Smooth muscle cell of trachea (primary cell): ENCODE measurements around the gene PLA1A. TPM values are rescaled to one million over a fixed set of nuclear protein-coding genes. Genes with fewer than 3 reads are reported as not detected.

Experiments used
- total RNA-seq: library from RNA; depleted of rRNA; stranded (reverse); fragments of >200 nt; gene quantifications from 2 replicates; pipeline ENCODE4 v1.2.1, GENCODE V29; 2014

The PLA1A gene, protein sequence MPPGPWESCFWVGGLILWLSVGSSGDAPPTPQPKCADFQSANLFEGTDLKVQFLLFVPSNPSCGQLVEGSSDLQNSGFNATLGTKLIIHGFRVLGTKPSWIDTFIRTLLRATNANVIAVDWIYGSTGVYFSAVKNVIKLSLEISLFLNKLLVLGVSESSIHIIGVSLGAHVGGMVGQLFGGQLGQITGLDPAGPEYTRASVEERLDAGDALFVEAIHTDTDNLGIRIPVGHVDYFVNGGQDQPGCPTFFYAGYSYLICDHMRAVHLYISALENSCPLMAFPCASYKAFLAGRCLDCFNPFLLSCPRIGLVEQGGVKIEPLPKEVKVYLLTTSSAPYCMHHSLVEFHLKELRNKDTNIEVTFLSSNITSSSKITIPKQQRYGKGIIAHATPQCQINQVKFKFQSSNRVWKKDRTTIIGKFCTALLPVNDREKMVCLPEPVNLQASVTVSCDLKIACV
- 0.33 TPM in 1 of 2 replicates, not detected in the other for total RNA-seq

DNA sequence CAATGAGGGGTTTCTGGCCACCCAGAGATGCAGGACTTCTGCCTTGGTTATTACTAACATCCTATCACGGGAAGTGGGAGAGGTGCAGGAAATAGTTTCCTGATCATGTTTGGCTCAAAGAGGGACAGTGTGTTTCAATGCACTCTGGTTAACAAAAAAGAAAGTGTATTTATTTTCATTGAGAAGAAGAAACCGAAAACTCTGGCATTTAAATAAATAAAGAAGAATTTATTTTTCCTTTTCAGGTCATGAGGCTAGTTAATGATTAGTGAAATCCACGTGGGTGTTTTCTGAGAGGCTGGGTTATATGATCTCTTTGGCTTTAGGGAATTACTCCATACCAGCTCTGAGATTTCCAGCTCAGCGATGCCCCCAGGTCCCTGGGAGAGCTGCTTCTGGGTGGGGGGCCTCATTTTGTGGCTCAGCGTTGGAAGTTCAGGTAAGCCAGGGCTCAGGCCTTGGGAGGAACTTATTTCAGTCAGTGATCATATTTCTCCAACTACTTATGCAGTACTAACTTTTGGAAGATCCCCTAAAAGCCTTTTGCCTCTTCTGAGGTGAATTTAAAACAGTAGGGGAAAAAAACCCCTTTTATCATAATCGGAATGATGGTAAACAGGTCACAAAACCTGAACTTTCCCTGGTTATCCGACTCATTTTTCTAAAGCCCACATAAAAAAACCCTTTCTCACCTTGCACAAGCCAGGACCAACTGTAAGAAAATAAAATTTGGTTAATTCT lies at the start of gene PLA1A:
TSS of gene PLA1A (plus strand) at position 338 of the 741 bp plus-strand sequence. CDS start at position 367, 29 bp downstream.

DNA sequence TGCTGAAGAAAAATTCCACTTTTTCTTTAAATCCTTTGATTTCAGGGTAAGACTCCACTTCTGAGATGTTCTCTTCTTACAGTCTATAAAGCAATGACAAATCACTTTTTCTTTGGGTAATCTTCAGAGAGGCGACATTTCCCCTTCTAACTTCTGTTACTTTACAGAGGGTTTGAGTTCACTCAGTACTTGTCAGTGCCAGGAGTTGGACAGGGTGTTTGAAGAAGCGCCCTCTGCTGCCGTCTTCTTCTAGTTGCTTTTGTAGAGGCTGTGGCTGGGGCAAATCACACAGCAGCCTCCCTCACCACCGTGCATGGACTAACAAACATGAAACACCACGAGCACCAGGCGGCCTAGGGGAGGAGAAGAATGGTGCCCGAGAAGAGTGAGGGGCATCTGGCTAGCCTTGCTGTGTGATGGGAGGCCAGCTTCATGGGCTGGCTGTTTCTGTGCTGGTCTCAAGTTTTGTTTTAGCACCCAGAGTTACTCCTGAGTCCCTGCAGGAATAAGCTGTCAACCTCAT lies 38.2 kb upstream of the PLA1A start, which contains the start of gene CD80:
TSS of gene CD80 (minus strand) at position 174 of the 523 bp plus-strand sequence. CDS start 1,886 bp downstream, outside the sequence.

DNA sequence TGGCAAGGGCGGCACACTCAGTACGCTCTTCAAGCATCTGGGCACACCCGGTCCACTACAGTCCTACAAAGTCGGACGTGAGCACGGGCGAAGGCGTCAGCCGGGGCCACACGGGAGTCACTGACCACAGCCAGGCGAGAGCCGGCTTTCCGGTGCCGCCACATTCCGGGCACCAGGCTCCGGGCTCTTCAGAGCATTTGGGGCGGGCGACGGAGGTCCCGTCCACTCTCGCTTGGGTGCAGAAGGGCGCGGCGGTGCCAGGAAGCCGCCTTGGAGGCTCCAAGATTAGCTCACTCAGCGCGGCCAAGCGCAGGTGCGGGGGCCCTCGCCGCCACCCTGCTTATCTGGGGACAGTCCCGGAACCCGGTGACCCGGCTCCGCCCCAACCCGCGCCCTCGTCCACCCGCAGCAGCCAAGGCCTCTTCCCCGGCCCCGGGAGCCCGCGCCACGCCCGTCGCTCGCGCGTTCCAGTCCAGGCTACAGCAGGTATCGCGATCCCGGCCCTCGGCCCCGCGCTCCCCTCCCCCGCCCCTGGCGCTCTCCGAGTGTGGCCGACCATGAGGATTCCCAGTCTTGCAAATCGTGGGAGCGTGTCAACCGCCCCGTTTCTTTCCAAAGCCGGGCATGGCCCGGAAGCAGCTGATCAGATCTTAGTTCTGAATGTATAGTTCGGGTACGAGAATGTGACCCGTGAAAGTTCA lies 18.2 kb upstream of the PLA1A start, which contains the start of gene ADPRH:
TSS of gene ADPRH (plus strand) at position 127 of the 701 bp plus-strand sequence. CDS start 2,678 bp downstream, outside the sequence.

DNA sequence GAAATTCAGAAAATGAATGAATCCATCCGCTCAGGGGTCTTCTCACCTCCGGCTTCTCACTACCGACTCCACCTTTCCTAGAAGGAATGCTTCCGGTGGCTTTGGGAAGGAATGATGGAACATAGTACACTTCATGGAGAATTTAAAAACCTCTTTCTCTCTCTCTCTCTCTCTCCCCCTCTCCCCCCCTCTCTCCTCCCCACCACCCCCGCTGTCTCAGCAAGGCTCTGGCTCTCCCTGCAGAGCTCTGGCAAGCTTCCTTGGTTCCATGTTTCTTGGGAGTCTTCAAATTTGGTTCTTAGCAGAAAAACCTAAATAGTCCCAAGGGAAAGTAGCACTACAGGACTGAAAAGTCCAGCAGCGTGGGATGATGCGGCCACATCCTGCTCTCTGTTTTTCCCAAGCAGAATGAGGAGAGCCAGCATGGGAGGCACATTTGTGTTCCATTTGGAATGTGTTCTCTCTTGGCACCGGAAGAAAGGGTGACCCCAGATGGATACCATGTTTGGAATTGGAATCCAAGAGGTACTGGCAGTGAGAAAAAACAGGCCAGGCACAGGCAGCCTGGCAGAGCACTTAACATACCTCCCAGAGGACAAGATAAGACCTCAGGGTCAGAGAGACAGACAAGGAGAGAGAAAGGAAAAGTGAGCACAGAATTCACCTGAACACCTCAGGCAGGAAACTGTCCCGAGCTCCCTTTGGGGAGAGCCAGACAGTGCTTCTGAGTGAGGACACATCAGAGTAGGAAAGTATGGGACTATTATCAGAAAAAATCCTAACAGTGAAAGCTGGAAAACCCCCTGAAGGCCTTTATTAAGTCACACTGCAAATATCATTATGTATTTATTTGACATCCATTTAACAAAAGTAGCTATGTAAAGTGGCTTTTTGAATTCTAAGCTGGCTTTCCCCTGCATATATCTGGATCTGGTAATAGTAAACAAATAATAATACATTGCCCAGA lies 63.1 kb downstream of the PLA1A start, which contains the start of gene POPDC2:
TSS of gene POPDC2 (minus strand) at position 116 of the 967 bp plus-strand sequence. CDS start 166 bp downstream, outside the sequence.

DNA sequence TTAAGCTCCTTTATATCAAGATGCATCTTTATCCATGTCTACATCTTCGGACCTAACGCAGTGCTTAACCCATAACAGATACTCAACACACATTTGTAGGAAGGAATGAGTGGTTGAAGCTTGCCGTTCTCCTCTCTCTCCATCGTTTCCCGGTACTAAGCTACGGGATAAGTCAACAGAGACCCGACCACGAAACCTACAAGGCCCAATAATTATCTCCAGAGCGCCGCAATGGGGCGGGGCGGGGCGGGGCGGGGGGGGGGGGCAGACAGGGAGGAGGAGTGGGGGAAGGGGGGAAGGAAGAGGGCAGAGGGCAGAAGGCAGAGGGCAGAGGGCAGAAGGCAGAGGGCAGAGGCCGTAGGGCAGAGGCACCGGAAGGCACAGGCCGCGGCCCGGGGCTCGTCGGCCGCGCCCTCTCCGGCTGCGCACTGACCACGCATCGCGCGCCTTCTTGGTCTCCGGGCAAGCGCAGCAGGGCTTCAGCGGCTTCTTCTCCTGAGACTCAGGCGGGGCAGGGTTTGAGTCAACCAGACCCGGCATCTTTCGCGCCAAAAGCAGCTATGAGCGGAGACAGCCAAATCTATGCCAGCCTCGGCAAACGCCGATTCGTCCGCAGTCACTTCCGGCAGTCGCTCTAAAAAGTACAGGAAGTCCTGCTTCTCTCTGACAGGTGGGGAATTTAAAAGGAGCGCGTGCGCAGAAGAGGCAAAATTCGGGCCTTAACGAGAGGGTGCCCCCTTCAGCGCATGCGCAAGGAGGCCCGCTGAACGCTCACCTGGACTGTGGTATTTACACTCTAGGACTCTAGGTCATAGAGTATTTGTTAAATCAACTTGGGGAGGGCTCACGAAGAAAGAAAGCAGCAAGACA lies 79.3 kb downstream of the PLA1A start, which contains the start of gene COX17:
TSS of gene COX17 (minus strand) at position 636 of the 870 bp plus-strand sequence. CDS start at position 540, 96 bp downstream.

Other genes with a start within 250 kb of the PLA1A start
- 59.1 and 83.2 TPM in 2 replicates for gene TMEM39A, start 134.3 kb upstream of the PLA1A start, total RNA-seq
- gene POGLUT1, start 128.9 kb upstream of the PLA1A start, total RNA-seq: 13.8 and 14.4 TPM in 2 replicates
- 52.4 and 60.4 TPM in 2 replicates for gene TIMMDC1, start 99.3 kb upstream of the PLA1A start, total RNA-seq
- 0.33 TPM in 1 of 2 replicates, not detected in the other for gene CD80, start 38.3 kb upstream of the PLA1A start, total RNA-seq
- 3.6 and 4.3 TPM in 2 replicates for gene ADPRH, start 18.4 kb upstream of the PLA1A start, total RNA-seq
- gene POPDC2, start 62.7 kb downstream of the PLA1A start, total RNA-seq: 0.15 and 0.33 TPM in 2 replicates
- gene COX17, start 79.5 kb downstream of the PLA1A start, total RNA-seq: 6.8 and 11.2 TPM in 2 replicates
- 0.33 and 0.44 TPM in 2 replicates for gene CFAP91, start 105.1 kb downstream of the PLA1A start, total RNA-seq
- not detected in 2 replicates for gene NR1I2, start 184.2 kb downstream of the PLA1A start, total RNA-seq